ENCODE data around the gene CLDN24. TPM values are rescaled to one million over a fixed set of nuclear protein-coding genes. Genes with fewer than 3 reads are reported as not detected.

CLDN24 gene
- total RNA-seq, result 1.2 TPM

- no peak for ATAC-seq
Observed at GRCh38 chr4:183322326-183322725, at the start of gene CLDN24. Gene CLDN24 (minus strand): TSS chr4:183322426. CDS start chr4:183322426, 0 bp downstream.

GRCh38 chr4:183370786-183371185 is 48.6 kb upstream of the CLDN24 start:
- peak; percentile 50 for ATAC-seq

DNA sequence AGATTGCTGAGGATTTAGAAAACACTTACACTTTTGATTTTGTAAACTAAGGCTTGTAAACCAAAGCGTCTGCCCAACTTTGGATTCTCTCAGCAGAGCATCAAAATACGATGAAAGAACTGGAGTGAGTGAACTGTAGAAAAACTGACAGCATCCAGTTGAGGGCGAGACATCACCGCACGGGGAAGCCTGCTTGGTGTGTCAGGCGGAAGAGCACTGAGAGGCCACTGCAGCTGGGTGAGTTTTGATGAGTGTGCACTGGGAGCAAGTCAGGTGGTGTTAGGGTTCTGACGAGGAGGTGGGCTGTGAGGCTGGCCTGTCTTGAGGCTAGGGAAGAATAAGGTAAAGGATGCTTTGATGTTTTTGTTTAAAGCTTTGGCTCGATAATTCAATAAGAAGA is 46.8 kb upstream of the CLDN24 start:
- ATAC-seq, result no peak

GRCh38 chr4:183366206-183366835 is 44.1 kb upstream of the CLDN24 start:
- no peak for ATAC-seq

DNA sequence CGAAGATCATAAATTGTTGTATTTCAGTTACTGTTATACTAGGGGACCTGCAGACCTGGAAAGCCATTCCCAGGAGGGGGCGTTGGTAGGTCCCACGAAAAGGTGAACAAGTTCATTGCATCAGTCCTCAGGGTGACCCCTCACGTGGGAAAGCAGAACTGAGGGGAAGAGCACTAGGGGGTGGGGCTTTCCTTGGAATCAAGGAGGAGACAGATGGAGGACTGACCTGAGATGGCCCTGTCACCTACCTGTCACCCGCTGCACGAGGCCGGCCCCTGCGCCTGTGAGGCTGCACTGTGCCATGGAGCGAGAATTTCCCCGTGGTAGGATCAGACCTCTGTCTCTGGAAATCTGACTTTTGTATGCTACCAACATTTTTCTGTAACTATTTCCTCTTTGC is 41.8 kb upstream of the CLDN24 start:
- ATAC-seq, result no peak

DNA sequence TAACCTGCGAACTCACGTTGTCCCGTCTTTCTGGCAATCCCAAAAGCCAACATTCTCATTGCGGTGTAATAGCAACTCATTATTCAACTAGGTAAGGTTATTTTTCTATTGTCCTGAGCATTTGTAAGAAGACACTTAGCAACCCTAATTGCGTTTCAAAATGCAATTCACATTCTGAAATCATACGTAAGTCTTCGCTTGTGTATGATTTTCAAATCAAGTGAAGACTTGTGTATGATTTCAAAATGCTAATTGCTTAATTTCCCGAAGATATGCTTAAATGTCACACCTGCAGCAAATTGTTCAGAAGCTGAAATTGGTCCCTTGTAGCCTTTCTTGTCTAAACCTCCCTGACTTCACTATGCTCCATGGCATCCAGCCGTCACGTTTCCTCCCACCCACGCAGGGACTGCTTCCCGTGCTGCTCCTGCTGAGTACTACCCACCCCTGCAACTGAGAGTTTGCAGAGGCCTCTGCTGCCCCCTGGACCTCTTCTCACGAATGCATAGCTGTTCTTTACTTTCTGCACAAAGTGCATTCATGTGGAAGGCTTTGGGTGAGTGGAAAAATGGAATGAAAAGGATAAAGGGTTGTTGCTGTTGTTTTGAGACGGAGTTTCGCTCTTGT is 40.8 kb upstream of the CLDN24 start:
- ATAC-seq, result peak; percentile 30

DNA sequence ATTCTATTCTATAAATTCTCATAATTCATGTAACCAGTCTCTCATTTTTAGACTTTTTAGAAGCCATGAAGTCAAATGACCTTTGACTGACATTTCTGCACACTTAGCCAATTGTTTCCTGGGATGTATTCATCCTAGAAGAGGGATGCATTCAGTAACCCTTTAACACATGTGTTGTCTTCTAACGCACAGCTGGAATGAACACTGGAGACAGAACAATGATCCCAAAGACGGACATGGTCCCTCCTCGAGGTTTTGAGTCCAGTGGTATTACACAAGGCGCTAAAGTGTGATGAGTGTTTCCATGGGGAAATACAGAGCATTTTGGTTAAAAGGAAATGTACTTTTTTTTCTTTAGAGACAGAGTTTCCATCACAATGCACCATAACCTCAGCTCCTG is 39.8 kb upstream of the CLDN24 start:
- ATAC-seq, result no peak

- no peak for ATAC-seq
Observed at GRCh38 chr4:183360161-183360919, 38.1 kb upstream of the CLDN24 start.

DNA sequence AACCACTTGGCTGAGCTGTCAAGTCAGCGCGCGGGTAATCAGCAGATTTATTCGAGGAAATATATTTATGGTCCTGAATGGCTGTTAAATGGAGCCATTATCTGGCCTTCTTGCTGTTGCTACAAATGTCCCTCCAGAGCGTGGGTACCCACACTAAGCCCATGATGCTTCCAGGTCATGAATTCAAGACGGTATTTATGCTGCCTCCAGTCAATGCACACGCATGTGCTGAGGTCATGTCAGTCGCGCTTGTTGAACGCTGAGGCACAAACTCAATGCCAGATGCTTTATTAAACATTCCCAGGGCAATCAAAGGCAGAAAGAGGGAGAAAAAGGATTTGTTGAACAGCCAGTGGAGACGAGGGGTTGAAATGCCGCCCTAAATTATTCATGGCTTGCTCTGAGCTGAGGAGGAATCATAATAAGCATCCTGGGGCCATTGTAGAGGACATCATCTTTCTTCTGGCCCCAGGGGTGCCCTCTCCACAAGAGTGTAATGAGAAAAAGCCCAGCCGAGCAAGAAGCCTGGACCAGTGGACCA is 36.1 kb upstream of the CLDN24 start:
- no peak for ATAC-seq

DNA sequence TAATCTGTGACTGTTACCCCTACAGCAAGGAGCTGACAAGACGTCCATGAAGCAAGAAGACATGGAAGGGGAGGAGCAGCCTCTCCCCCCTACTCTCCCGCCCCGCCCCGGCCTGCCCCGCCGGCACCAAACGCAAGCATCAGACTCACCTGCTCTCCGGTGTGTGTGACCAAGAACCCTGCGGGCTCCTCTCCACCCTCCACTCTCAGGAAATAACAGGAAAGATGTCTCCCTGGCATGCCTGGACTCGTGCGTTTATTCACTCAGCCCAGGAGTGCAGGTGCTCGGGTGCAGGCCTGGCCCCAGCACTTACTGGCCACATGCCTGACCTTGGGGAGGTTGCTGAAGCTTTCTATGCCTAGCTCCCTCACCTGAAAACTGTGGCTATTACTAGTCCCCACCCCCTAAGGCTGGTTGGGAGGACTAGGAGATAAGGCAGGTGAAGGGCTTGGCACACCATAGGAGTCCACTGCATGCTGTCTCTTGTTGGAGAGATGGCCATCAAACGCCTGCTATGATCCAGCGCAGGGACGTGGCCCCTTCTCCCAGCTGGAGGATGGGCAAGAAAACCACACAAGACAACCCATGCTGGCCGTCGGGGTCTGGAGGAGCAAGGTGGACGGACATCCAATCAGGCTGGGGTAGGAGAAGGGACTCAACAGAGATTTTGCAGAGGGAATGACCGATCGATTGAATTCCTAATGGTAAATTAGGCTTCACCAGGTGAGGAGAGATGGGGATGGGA is 34.9 kb upstream of the CLDN24 start:
- ATAC-seq, result peak; percentile 93

- no peak for ATAC-seq
Observed at GRCh38 chr4:183356173-183356830, 34.1 kb upstream of the CLDN24 start.

DNA sequence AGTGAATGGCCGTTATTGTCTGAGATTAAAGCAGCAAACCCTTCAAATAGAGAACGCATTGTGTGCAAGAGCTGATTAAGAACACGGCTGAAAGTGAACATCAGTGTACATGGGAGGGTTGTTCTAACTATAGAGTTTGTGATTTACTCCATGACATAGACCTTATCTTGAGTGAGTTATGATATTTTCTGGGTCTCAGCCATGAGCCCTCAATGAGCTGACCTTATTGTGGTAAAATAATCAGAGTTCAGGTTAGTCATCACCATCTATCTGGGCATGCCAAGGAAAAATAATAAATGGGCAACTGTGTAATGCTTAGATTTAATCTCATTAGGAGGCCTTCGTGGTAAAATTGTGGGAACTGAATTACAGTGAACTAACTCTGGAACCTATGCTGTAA is 33.2 kb upstream of the CLDN24 start:
- peak; percentile 26 for ATAC-seq

DNA sequence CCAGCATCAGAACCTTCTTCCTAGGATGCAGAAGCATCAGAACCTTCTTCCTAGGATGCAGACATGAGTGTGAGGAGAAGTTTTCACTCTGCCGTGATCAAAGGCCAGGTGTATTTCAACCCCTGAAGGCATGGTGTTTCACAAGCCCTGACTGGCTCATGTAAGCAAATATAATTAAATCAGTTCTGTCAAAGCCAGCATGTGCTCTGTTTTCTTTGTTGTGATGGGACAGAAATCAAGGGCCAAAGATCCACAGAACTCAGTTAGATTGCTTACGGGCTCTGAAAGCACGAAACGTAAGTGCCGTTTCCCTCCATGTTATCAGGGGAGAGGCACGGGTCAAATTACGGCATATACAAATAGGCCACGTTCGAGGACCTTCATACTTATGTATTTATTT is 32.0 kb upstream of the CLDN24 start:
- ATAC-seq, result peak; percentile 19

DNA sequence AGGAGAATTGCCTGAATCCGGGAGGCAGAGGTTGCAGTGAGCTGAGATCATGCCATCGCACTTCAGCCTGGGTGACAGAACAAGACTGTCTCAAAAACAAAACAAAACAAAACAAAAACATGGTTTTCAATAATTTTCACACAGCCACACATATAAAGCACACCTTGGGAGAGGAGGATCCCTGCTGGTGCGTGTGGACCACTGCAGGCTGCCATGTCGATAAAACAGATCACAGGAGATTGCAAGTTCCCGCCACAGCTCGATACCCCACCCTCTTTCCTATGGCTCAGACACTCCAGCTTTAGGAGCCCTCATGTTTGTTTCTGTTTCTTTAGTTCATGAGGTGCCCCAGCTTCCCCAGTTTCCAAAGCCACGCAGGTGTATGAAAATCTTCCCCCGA is 31.3 kb upstream of the CLDN24 start:
- no peak for ATAC-seq

DNA sequence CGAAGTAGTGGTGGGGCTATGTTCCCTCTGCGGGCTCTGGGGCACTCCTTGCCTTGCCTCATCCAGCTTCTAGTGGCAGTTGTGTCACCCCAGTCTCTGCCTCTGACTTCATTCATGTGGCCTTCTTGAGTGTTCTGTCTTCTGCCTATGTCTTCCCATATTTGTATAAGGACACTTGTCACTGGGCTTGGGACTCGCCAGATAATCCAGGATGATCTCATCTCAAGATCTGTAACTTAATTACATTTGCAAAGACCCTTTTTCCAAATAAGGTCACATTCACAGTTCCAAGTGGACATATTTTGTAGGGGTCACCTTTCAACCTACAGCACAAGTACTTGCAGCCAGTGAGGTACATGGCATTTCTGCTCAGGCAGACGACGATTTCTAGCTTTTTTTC is 30.3 kb upstream of the CLDN24 start:
- ATAC-seq, result no peak

DNA sequence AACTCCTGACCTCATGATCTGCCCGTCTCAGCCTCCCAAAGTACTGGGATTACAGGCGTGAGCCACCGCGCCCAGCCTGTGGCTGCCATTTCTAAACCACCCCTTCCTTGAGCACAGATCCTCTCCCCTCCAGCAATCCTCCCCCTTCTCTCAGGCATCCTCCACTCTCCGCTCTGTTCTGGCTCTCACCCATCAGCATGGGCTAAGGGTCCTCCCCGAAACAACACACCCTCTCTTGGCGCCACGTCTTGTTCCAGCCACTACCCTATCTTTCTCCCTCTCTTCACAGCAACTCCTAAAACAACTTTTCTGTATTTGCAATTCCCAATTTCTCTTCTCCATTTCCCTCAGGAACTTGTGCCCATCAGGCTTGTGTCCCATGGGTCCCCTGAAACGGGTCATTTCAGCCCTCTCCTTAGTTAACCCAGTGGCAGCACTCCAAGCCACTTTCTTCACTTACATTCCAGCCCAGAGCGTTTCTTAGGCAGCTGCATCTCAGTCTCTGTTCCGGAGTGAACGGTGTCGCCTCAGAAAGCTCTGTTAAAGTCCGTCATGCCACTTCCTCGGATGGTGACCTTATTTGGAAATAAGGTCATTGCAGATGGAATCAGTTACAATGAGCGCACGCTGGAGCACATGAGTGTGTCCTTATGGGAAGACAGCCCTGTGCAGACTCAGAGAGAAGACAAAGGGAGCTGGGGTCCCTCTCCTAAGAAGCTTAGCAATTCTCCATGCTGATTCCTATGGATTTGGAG is 28.3 kb upstream of the CLDN24 start:
- no peak for ATAC-seq

- peak; percentile 85 for ATAC-seq
Observed at GRCh38 chr4:183349673-183350072, 27.4 kb upstream of the CLDN24 start.

DNA sequence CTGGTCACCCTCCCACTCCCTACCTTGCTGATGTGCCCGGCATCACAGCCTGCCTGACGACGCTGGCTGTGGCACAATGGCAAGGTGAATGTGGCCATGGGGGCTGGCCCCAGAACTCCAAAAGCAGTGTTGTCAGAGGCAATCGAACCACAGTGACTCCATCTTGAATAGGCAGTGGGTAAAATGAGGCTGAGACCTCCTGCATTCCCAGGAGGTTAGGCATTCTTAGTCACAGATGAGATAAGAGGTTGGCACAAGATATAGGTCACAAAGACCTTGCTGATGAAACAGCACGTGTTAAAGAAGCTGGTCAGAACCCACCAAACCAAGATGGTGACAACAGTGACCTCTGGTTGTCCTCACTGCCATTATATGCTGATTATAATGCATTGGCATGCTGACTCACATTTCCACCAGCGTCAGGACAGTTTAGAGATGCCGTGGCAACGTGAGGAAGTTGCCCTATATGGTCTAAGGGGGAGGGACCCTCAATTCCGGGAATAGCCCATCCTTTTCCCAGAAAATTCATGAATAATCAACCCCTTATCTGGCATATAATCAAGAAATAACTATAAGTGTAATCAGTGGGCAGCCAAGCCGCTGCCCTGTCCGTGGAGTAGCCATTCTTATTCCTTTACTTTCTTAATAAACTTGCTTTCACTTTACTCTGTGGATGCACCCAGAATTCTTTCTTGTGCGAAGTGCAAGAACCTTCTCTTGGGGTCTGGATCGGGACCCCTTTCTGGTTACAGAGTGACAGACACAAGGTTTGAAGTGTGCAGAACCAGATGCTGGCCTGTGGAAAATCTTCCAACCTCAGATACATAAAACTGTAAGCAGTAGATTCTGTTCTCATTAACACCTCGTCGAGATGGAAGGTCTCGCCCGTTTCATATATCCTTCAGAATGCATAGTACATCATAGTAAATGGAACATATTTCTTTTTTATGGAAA is 26.8 kb upstream of the CLDN24 start:
- ATAC-seq, result peak; percentile 84

DNA sequence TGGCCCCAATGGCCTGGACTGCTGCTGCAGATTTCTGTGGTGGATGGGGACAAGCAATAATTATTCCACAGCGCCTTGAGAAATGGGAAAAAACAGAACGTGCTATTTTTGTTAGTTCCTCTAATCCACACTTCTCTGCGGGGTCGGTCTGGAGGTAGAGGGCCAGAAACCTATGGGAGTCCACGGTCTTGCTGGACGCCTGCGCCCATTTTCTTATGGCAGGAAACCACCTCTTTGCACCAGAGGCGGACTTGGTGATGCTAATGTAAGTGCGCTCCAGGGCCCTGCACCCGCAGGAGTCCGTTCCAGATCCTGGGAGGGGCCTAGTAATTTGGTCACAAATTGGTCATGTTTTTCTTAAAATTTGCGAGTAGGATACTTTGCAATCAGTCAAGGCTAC is 25.9 kb upstream of the CLDN24 start:
- ATAC-seq, result no peak

- ATAC-seq, result no peak
Observed at GRCh38 chr4:183347566-183347965, 25.3 kb upstream of the CLDN24 start.

Measured in esophagus mucosa (tissue), 1 donor.